ENCODE results near the gene ACP5.
"Not testable (repeated sequence)": the region's sequence is repeated elsewhere in the genome, so short reads cannot be mapped to it uniquely, and the experiment has no call there.

ACP5 gene

GRCh38 chr19:11578258-11579142 lies 1.1 kb upstream of the ACP5 start:
- DNase-seq (ENCODE audit: low read depth, low spot score): no peak

- no peak for DNase-seq (ENCODE audit: low read depth, low spot score)
Observed at GRCh38 chr19:11576227-11576626, 1.2 kb downstream of the ACP5 start.

GRCh38 chr19:11574689-11575088 lies 2.8 kb downstream of the ACP5 start:
- no peak for DNase-seq (ENCODE audit: low read depth, low spot score)

GRCh38 chr19:11573763-11574162 lies 3.7 kb downstream of the ACP5 start:
- not testable (repeated sequence) for DNase-seq (ENCODE audit: low read depth, low spot score)

GRCh38 chr19:11573354-11573753 lies 4.1 kb downstream of the ACP5 start:
- DNase-seq (ENCODE audit: low read depth, low spot score): not testable (repeated sequence)

GRCh38 chr19:11570039-11570462 lies 7.4 kb downstream of the ACP5 start:
- peak; percentile 30 for DNase-seq (ENCODE audit: low read depth, low spot score)

GRCh38 chr19:11566164-11566563 lies 11.3 kb downstream of the ACP5 start:
- DNase-seq (ENCODE audit: low read depth, low spot score): no peak

GRCh38 chr19:11565649-11565980 lies 11.8 kb downstream of the ACP5 start:
- not testable (repeated sequence) for DNase-seq (ENCODE audit: low read depth, low spot score)

GRCh38 chr19:11564082-11564807 lies 13.2 kb downstream of the ACP5 start:
- not testable (repeated sequence) for DNase-seq (ENCODE audit: low read depth, low spot score)

GRCh38 chr19:11563532-11563931 lies 13.9 kb downstream of the ACP5 start:
- no peak for DNase-seq (ENCODE audit: low read depth, low spot score)

- DNase-seq (ENCODE audit: low read depth, low spot score): peak; percentile 51
Observed at GRCh38 chr19:11560404-11561051, 16.9 kb downstream of the ACP5 start.

GRCh38 chr19:11558881-11559828 lies 18.3 kb downstream of the ACP5 start, which contains the start of gene ELOF1:
Gene ELOF1 (minus strand): TSS chr19:11559230. CDS start chr19:11554347, 4,883 bp downstream.
- DNase-seq (ENCODE audit: low read depth, low spot score): peak; percentile 97

- DNase-seq (ENCODE audit: low read depth, low spot score): no peak
Observed at GRCh38 chr19:11556634-11557420, 20.6 kb downstream of the ACP5 start.

GRCh38 chr19:11555246-11555645 lies 22.2 kb downstream of the ACP5 start:
- DNase-seq (ENCODE audit: low read depth, low spot score): no peak

GRCh38 chr19:11554160-11554559 lies 23.3 kb downstream of the ACP5 start:
- no peak for DNase-seq (ENCODE audit: low read depth, low spot score)

GRCh38 chr19:11552666-11553372 lies 24.6 kb downstream of the ACP5 start:
- DNase-seq (ENCODE audit: low read depth, low spot score): no peak

- peak; percentile 72 for DNase-seq (ENCODE audit: low read depth, low spot score)
Observed at GRCh38 chr19:11551603-11552235, 25.7 kb downstream of the ACP5 start.

GRCh38 chr19:11550265-11550664 lies 27.2 kb downstream of the ACP5 start:
- no peak for DNase-seq (ENCODE audit: low read depth, low spot score)

- DNase-seq (ENCODE audit: low read depth, low spot score): no peak
Observed at GRCh38 chr19:11549386-11549953, 28.0 kb downstream of the ACP5 start.
